GM12874 (cell line): Measurements from ENCODE around the gene SLC6A9.

Experiments
- TF ChIP-seq, protein P1 (sequence below): IDR thresholded peaks from 2 replicates; pipeline ENCODE4 v1.5.1; 2011; ENCODE audit warnings: low read depth, mild to moderate bottlenecking, control low read depth, low read length, moderate library complexity; ENCODE audit not compliant: insufficient read depth

Gene SLC6A9

DNA sequence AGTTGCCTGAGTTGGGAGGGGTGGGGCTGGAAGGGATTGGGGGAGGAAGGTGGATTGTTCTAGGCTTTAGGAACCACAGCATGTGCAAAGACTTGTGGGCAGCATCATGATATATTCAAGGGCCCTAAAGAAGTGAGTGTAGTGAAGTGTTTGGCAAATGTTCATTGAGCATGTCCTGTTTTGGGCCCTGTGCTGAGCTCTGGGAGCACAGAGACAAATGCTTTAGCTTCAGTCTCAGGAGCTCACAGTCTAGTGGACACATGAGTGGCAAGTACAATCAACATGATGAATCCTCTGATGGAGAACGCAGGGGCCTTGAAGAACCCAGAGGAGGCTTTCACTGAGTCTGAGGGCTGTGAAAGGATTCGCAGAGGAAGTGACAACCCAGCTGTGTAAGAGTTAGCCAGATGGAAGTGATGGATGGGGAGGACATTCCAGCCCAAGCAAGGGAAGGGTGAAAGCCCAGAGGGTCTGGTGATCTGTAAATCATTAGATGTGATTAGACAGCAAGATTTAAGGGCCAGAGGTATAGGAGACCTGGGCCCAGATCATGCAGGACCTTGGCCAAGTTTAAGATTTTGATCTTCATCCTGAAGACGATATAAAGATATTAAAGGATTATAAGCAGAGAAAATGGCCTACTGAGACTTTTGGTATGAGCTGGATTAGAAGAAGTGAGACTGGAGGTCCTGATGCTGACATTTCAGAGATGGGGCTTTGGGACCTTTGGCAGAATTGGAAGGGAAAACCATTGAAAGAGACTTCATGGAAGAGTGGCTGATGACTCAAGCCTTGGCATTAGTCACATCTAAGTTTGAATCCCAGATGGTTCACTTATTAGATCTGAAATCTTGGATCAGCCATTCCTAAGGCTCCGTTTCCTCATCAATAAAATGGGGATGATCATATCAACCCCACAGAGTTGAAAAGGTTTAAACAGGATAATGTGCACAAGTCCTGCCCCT is 80.0 kb downstream of the SLC6A9 start:
- TF ChIP-seq, protein P1, sequence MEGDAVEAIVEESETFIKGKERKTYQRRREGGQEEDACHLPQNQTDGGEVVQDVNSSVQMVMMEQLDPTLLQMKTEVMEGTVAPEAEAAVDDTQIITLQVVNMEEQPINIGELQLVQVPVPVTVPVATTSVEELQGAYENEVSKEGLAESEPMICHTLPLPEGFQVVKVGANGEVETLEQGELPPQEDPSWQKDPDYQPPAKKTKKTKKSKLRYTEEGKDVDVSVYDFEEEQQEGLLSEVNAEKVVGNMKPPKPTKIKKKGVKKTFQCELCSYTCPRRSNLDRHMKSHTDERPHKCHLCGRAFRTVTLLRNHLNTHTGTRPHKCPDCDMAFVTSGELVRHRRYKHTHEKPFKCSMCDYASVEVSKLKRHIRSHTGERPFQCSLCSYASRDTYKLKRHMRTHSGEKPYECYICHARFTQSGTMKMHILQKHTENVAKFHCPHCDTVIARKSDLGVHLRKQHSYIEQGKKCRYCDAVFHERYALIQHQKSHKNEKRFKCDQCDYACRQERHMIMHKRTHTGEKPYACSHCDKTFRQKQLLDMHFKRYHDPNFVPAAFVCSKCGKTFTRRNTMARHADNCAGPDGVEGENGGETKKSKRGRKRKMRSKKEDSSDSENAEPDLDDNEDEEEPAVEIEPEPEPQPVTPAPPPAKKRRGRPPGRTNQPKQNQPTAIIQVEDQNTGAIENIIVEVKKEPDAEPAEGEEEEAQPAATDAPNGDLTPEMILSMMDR = no peak

DNA sequence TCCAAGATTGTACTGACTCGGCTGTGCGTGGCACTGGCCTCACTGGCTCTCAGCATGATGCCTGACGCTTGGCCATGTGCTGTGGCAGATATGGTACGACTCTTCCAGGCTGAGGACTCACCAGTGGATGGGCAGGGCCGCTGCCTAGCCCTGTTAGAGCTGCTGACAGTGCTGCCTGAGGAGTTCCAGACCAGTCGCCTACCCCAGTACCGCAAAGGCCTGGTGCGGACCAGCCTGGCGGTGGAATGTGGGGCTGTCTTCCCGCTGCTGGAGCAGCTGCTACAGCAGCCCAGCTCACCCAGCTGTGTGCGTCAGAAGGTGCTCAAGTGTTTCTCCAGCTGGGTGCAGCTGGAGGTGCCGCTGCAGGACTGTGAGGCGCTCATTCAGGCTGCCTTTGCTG is 81.6 kb downstream of the SLC6A9 start:
- TF ChIP-seq, protein P1 = no peak

DNA sequence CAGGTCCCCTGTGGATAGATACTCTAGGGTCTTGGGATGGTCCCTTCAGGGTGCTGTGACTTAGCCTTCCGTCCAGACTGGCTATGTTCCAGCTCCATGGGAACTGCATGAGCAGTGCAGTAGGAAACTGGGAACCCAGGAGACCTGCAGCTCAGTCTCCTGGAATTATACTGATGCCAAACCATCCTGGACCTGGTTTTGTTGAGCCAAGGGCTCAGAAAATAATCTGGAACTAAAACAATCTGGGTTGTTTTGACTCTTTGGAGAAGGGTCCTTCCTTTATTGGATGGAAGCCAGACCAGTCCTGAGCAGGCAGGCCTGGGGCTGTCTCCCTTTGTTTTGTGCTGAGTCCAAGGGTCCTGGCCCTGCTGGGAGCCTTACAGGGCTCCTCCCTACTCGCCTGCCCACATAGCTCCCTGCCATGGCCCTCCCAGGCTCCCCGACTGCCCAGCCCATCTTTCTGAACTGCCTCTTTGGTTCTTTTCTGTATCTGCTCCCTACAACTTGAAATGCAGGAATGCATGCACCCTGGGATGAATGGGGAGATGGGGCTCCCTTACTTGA is 83.3 kb downstream of the SLC6A9 start:
- TF ChIP-seq, protein P1 = no peak

DNA sequence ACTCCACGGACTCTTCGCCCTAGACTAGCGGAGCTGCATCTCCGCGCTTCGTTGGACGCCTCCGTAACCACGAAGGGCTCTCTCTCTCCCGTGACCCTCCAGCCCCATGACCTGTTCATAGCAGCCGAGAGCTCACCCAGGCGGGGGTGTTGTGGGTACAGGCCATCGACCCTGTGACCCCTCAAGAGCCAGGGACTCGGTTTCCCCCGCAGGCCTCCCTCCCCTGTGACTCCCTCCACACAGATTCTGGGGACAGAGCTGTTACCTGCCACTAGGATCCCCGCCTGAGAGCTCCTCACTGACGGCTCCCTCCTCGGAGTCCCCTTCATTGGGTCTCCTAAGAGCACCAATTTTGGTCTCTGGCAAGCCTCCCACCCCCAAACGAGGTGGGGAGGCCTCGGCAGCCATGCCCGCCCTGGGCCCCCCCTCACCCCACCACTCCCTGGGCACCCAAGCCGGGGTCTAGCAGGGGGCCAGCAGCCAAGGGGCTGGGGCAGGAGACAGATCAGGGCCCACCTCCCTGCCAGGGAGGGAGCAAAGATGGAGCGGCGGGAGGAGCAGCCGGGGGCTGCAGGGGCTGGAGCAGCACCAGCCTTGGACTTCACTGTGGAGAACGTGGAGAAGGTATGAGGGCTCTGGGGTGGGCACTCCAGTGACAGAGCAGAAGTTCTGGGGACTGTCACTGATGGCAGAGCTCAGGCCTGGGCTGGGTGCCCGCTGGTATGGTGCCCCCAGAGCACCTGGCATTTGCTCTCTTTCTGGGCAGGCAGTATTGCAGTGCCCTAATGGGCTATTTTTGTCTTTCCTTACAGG is 84.0 kb downstream of the SLC6A9 start:
- TF ChIP-seq, protein P1 = no peak
